ENCODE data around the gene MPZL1.

Gene MPZL1

DNA sequence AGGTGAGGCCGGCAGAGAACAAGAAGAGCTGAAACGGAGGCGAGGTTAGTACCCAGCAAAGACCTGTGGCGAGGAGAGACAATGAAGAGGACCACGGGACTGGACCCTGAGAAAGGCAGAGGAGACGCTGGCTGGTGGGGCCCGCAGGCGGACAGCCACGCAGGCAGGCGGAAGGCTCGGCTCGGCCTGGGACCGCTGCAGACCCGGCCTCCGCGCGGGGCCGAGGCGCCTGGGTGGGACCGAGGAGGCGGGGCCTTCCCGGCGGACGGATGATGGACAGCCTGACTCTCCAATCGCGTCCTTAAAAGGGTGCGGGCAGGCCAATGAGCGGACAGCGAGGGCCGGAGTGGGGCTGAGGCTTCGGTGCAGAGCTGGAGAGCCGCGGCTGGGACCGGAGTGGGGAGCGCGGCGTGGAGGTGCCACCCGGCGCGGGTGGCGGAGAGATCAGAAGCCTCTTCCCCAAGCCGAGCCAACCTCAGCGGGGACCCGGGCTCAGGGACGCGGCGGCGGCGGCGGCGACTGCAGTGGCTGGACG lies at the start of gene MPZL1:
Gene MPZL1, plus strand, starts transcription at position 366 of the 535 bp plus-strand sequence. CDS start 170 bp downstream, outside the sequence.
- in situ Hi-C loops (cut with HindIII; ENCODE audit: low pct_unique_long_range_greater_than_20kb, low sequenced_read_pairs) = no loop called here

DNA sequence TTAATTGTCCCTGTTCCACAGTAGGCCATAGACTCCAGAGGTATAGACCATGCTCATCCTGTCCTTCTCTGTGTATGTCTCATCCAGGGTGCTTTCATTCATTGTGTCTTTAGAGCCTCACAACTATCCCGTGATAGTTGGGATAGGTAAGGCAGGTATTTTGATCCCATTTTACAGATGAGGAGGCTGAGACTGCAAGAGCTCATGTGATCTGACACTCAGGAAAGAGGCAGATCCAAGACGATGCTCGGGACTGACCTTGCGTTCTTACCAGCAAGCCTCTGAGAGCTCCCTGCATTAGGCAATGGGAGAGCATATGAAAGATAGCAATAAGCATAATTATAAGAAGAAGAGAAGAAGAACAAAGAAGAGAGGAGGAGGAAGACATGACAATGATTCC lies 49.0 kb upstream of the MPZL1 start:
- in situ Hi-C loops (cut with HindIII; ENCODE audit: low pct_unique_long_range_greater_than_20kb, low sequenced_read_pairs) = no loop called here
- DNase-seq (ENCODE audit: low read depth in 1 of 2, low spot score in 1 of 2) = no peak
- TF ChIP-seq JUND (IDR thresholded peaks at IDR 0.05; ENCODE audit: low read depth) = no peak

More for the DNA sequence above, at the start of gene MPZL1:
- DNase-seq (ENCODE audit: low read depth in 1 of 2, low spot score in 1 of 2) = peak; percentile 96 to 99
- no peak for TF ChIP-seq JUND (IDR thresholded peaks at IDR 0.05; ENCODE audit: low read depth)

DNA sequence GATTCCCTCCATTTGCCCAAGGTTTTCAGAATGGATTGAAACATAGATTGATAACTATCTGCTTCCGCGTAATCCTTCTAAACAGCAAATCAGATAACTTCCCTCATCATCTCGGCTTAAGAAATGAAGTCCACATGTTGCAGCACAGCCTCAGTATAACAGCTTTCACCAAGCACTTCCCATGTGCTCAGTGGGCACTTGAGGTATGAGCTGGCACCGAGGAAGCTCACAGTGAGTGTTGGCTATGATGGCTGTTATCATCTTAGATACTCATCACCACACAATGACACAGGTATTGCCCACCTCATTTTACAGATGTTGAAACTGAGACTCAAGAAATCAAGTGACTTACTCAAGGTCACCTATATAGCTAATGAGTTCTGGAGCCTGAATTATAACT lies 48.5 kb upstream of the MPZL1 start:
- in situ Hi-C loops (cut with HindIII; ENCODE audit: low pct_unique_long_range_greater_than_20kb, low sequenced_read_pairs) = no loop called here
- DNase-seq (ENCODE audit: low read depth in 1 of 2, low spot score in 1 of 2) = no peak
- no peak for TF ChIP-seq JUND (IDR thresholded peaks at IDR 0.05; ENCODE audit: low read depth)

DNA sequence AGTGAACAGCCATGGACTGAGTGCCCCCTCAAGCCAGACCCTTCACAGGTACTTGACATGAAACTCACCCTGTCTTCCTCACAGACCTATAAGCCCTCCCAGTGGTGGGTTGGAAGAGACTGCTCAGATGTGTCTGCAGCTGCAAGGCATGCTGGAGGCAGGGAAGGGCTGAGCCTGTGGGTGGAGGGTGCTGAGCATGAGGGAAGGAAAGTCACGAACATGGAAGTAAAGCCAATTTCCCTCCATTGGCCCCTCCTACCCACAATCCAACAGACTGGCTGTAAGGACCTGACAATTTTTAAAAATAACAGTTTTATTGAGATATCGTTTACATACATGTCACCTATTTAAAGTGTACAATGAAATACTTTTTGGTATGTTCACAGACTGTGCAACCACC lies 47.6 kb upstream of the MPZL1 start:
- no peak for DNase-seq (ENCODE audit: low read depth in 1 of 2, low spot score in 1 of 2)
- in situ Hi-C loops (cut with HindIII; ENCODE audit: low pct_unique_long_range_greater_than_20kb, low sequenced_read_pairs) = no loop called here
- no peak for TF ChIP-seq JUND (IDR thresholded peaks at IDR 0.05; ENCODE audit: low read depth)

DNA sequence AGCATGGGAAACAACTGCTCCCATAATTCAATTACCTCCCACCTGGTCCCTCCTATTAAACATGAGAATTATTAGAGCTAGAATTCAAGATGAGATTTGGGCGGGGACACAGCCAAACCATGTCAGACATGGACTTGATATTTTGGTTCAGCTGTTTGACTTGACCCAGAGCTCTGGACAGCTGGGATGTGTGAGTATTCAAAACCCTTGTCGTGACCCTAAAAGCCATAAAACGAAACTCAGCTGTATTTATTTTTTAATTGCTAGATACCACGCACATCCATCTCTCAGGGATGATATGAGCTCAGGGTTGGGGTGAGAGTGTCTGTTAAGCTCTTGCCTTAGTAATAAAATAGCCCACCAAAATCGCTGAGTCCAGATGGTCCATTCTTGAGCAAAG lies 46.3 kb upstream of the MPZL1 start:
- in situ Hi-C loops (cut with HindIII; ENCODE audit: low pct_unique_long_range_greater_than_20kb, low sequenced_read_pairs) = no loop called here
- no peak for DNase-seq (ENCODE audit: low read depth in 1 of 2, low spot score in 1 of 2)
- TF ChIP-seq JUND (IDR thresholded peaks at IDR 0.05; ENCODE audit: low read depth) = no peak

DNA sequence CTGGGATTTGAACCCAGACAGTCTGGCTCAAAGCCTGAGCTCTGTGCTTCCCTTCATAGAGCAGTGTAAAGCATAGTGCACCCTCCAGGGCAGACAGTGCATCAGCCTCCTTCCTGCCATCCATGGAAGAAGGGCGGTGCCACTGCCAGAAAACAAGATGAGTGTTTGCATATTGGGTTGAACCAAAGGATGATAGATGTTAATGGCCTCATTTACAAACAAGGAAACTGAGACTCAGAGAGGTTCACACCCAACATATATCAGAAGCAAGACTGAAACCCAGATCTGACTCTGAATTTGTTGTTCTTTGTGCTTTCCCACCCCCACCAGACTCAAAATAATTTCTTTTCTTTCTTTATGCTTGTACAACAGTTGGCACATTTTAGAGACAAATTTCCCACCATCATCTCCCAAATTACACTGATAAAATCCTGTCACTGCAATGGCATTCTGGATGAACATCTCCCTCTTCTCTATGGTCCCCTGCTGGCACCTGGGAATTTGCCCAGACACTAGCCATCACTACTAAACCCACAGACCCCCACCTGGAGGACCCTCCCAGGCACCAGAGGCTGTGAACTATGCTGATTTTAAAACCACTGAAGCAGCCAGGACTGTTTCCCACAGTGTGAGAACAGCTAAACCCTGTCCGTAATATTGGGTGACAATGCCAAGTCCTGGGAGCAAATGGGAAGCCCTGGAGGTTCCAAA lies 45.4 kb upstream of the MPZL1 start:
- DNase-seq (ENCODE audit: low read depth in 1 of 2, low spot score in 1 of 2) = no peak
- no peak for TF ChIP-seq JUND (IDR thresholded peaks at IDR 0.05; ENCODE audit: low read depth)
- in situ Hi-C loops (cut with HindIII; ENCODE audit: low pct_unique_long_range_greater_than_20kb, low sequenced_read_pairs) = no loop called here

DNA sequence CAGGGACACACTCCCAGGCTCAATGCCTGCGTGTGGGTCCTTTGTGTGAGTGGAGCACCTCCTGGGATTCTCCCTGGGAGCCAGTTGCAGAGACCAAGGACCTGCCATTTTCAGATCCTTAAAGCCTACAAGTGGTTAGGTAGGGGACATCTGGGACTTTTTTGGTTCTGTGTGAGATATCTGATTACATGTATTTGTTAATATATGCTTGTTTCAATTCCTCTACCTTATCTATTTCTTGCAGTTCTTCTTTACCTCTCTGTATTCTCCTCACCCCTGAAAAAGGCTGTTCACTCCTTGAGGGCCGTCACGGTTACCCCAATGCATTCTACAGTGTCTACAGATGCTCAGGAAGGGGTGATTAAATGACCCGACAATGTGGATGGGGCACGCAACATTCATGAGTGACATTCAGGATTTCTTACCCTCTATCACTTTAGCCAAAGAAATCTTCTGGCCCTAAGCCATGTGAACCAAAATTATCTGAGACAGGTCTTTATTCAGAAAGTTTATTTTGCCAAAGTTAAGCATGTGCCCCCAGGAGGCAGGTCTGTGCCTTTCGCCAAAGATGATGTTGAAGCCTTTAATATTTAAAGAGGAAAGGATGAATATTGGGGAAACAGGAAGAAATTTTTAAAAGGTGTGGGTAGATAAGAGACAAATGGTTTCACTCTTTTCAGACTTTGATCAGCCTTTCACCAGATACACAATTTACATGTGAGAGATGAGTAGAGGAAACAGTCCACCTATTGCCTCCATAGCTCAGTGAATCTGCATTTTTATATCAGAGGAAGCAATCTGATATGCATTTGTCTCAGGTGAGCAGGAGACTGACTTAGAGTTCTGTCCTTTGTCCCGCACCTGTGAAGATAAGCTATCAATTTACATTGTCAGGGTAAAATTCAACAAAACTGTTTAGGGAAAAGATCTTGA lies 44.6 kb upstream of the MPZL1 start:
- no peak for TF ChIP-seq JUND (IDR thresholded peaks at IDR 0.05; ENCODE audit: low read depth)
- DNase-seq (ENCODE audit: low read depth in 1 of 2, low spot score in 1 of 2) = no peak
- in situ Hi-C loops (cut with HindIII; ENCODE audit: low pct_unique_long_range_greater_than_20kb, low sequenced_read_pairs) = no loop called here

DNA sequence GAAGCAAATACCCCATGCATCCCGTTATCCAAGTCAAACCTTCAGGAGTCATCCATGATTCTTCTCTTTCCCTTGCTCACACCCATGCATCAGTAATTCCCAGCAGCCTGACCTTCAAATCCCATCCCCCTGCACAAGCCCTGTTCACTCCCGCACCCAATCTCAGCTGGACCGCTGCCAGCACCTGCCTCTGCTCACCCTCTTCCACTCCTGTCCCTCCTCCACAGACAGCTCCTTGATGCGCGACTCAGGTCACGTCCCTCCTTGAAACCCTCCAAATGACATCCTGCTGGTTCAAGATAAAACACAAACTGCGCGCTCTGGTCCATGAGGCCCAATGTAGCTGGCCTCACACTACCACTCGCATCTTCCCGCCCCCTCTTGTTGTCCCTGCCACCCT lies 43.4 kb upstream of the MPZL1 start:
- no peak for DNase-seq (ENCODE audit: low read depth in 1 of 2, low spot score in 1 of 2)
- TF ChIP-seq JUND (IDR thresholded peaks at IDR 0.05; ENCODE audit: low read depth) = no peak
- in situ Hi-C loops (cut with HindIII; ENCODE audit: low pct_unique_long_range_greater_than_20kb, low sequenced_read_pairs) = no loop called here

DNA sequence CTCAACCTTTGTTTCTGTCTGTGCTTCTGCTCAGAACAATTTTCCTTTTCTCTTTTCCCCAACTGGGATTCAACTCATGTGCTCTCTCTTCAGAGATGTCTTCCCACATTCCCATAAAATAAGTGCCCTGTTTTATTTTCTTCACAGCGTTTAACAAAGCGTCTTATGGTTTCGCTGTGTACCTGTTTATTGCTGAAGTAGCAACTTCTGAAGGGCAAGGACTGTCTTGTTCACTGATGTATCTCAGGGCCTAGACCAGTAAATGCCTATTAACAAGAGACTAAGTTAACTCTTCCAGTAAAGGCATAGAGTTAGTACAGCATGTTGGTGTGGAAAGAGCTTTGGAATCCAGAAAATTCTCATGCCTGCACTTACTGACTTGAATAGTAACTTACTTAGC lies 42.9 kb upstream of the MPZL1 start:
- no peak for DNase-seq (ENCODE audit: low read depth in 1 of 2, low spot score in 1 of 2)
- no peak for TF ChIP-seq JUND (IDR thresholded peaks at IDR 0.05; ENCODE audit: low read depth)
- in situ Hi-C loops (cut with HindIII; ENCODE audit: low pct_unique_long_range_greater_than_20kb, low sequenced_read_pairs) = no loop called here

DNA sequence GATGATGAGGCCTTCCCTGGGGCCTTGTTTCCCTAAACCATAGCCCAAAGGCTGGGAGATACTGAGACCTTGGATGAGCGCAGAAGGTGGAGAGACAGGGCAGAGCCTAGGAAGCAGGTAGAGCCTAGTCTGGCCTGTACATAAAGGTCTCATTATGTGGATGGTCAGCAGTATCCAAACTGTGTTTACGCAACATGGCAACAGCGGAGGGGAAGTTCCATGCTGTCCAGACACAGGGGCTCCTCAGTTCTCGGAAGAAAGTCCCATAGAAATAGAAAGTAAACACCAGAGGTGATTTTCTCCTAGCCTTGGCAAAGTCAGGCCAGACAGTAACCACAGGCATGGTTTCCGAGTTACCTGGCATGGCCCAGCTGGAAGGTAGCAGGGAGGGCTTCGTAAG lies 42.1 kb upstream of the MPZL1 start:
- no peak for DNase-seq (ENCODE audit: low read depth in 1 of 2, low spot score in 1 of 2)
- in situ Hi-C loops (cut with HindIII; ENCODE audit: low pct_unique_long_range_greater_than_20kb, low sequenced_read_pairs) = no loop called here
- no peak for TF ChIP-seq JUND (IDR thresholded peaks at IDR 0.05; ENCODE audit: low read depth)

DNA sequence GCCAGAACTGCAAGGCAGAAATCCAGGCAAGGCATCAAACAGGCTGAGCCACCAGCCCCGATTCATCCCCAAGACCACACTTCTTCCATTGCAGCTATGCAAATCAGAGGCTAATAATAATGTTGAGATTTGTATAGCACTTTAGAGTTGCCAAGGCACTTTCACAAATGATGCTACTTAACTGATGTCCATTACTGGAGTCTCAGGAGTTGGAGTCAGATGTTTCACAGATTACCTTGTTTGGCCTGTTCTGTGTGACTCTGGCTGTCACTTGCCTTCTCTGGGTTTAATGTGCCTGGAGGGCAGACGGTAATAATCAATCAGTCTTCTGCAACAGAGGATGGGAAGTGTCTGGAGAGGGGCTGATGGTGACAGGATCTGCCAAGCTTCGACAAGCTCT lies 40.8 kb upstream of the MPZL1 start:
- DNase-seq (ENCODE audit: low read depth in 1 of 2, low spot score in 1 of 2) = no peak
- in situ Hi-C loops (cut with HindIII; ENCODE audit: low pct_unique_long_range_greater_than_20kb, low sequenced_read_pairs) = no loop called here
- TF ChIP-seq JUND (IDR thresholded peaks at IDR 0.05; ENCODE audit: low read depth) = no peak

DNA sequence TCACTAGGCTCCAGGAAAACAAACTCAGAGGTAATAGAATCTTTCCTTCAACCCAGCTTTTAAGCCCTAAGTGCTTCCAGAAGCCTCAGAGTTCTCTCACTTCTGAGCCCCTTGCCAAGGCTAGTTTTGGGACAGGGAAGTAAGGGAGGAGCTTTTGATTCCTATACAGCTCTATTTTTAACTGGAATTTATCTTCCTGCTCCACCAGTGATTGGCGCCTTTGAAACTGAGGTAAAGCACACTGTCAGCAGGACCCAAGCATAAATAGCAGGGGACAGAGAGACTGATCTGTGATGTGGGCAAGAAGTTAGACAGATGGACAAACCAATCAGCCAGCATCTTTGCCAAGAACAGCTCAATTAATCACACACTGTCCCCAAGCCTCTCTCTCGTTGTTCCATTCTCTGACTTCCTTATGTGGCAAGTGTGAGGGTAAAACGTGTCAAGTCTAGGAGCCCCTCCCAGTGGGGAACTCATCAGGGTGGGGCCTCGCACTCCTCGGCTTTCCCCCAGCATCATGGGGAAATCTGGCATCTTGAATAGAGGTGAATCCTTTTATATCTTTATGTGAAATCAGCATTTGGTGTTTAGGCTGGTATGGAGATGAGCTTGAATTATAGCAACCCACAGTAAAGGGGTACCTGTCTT lies 40.2 kb upstream of the MPZL1 start:
- in situ Hi-C loops (cut with HindIII; ENCODE audit: low pct_unique_long_range_greater_than_20kb, low sequenced_read_pairs) = no loop called here
- no peak for TF ChIP-seq JUND (IDR thresholded peaks at IDR 0.05; ENCODE audit: low read depth)
- DNase-seq (ENCODE audit: low read depth in 1 of 2, low spot score in 1 of 2) = no peak
